Mesenchymal stem cell (in vitro differentiated cells and primary cell): ENCODE data around the gene AGK.

Source experiments
- DNase-seq: peaks from one replicate; pipeline ENCODE4 v3.0.0-alpha.2; 2013
- H2AFZ ChIP-seq: one replicate; pipeline ENCODE4 v1.6.1; 2013; ENCODE audit warnings: low read depth, mild to moderate bottlenecking, control low read depth, inconsistent platforms, low read length, moderate library complexity
- H2AK5ac ChIP-seq: 2 replicates; pipeline ENCODE4 v1.6.1; 2013; ENCODE audit warnings: low read length, moderate library complexity, mild to moderate bottlenecking, inconsistent platforms; ENCODE audit not compliant: severe bottlenecking
- H2BK120ac ChIP-seq: one replicate; pipeline ENCODE4 v1.6.1; 2013; ENCODE audit warnings: low read depth, mild to moderate bottlenecking, inconsistent platforms, low read length, moderate library complexity
- H2BK12ac ChIP-seq, 2 experiments: one replicate each; pipeline ENCODE4 v1.6.1; 2013; ENCODE audit warnings: inconsistent platforms in 2 of 2, low read length in 2 of 2, mild to moderate bottlenecking in 2 of 2, moderate library complexity in 2 of 2, control low read depth in 1 of 2
- H2BK15ac ChIP-seq: one replicate; pipeline ENCODE4 v1.6.1; 2013; ENCODE audit warnings: mild to moderate bottlenecking, low read depth, inconsistent platforms; ENCODE audit not compliant: poor library complexity, severe bottlenecking
- H2BK5ac ChIP-seq: 2 replicates; pipeline ENCODE4 v1.6.1; 2013; ENCODE audit warnings: low read depth, mild to moderate bottlenecking, low read length, control low read depth, inconsistent platforms; ENCODE audit not compliant: poor library complexity, severe bottlenecking
- H3K14ac ChIP-seq, 2 experiments: one replicate each; pipeline ENCODE4 v1.6.1; 2013; ENCODE audit warnings: inconsistent platforms in 2 of 2, low read length in 2 of 2, control low read depth in 1 of 2, mild to moderate bottlenecking in 1 of 2, moderate library complexity in 1 of 2
- H3K18ac ChIP-seq, 2 experiments: one replicate each; pipeline ENCODE4 v1.6.1; 2013; ENCODE audit warnings: inconsistent platforms in 2 of 2, low read length in 2 of 2, control low read depth in 1 of 2, low read depth in 1 of 2, mild to moderate bottlenecking in 1 of 2
- H3K23ac ChIP-seq, 2 experiments: one replicate each; pipeline ENCODE4 v1.6.1; 2013; ENCODE audit warnings: inconsistent platforms in 2 of 2, low read length in 2 of 2, mild to moderate bottlenecking in 2 of 2, moderate library complexity in 2 of 2, control low read depth in 1 of 2
- H3K27ac ChIP-seq: 2 replicates; pipeline ENCODE4 v1.5.1; 2013; ENCODE audit warnings: mild to moderate bottlenecking, moderate library complexity, low read length, control low read depth, inconsistent platforms; ENCODE audit not compliant: poor library complexity, severe bottlenecking
- H3K27me3 ChIP-seq, 2 experiments: 2 replicates each; pipeline versions ENCODE4 v1.6.1 to v1.7.0; 2013; ENCODE audit warnings: low read length in 2 of 2, mild to moderate bottlenecking in 2 of 2, moderate library complexity in 2 of 2, control low read depth in 1 of 2, inconsistent platforms in 1 of 2; ENCODE audit not compliant: control insufficient read depth in 1 of 2, insufficient read depth in 1 of 2
- H3K36me3 ChIP-seq, 2 experiments: 2 replicates each; pipeline versions ENCODE4 v1.6.1 to v1.7.0; 2013; ENCODE audit warnings: low read length in 2 of 2, control low read depth in 1 of 2, inconsistent platforms in 1 of 2, low read depth in 1 of 2, mild to moderate bottlenecking in 1 of 2; ENCODE audit not compliant: insufficient read depth in 2 of 2, control insufficient read depth in 1 of 2
- H3K4ac ChIP-seq, 2 experiments: one replicate each; pipeline ENCODE4 v1.6.1; 2013; ENCODE audit warnings: inconsistent platforms in 2 of 2, low read length in 2 of 2, mild to moderate bottlenecking in 2 of 2, moderate library complexity in 2 of 2, control low read depth in 1 of 2, low read depth in 1 of 2
- H3K4me1 ChIP-seq: 2 replicates; pipeline ENCODE4 v1.6.1; 2013; ENCODE audit warnings: low read depth, low read length, control low read depth; ENCODE audit not compliant: control insufficient read depth, insufficient read depth
- H3K4me2 ChIP-seq: 2 replicates; pipeline ENCODE4 v1.6.1; 2013; ENCODE audit warnings: low read length, mild to moderate bottlenecking, inconsistent platforms; ENCODE audit not compliant: poor library complexity, severe bottlenecking
- H3K4me3 ChIP-seq, 2 experiments: 2 replicates each; pipeline versions ENCODE4 v1.5.1 to v1.7.0; 2013; ENCODE audit warnings: low read length in 2 of 2, mild to moderate bottlenecking in 2 of 2, control low read depth in 1 of 2, low read depth in 1 of 2; ENCODE audit not compliant: insufficient read depth in 1 of 2
- H3K79me1 ChIP-seq: replicated peaks from 2 replicates; pipeline ENCODE4 v1.6.1; 2013; ENCODE audit warnings: mild to moderate bottlenecking, control low read depth, low read length, inconsistent platforms; ENCODE audit not compliant: poor library complexity, severe bottlenecking
- H3K9ac ChIP-seq: 2 replicates; pipeline ENCODE4 v1.7.0; 2013; ENCODE audit warnings: mild to moderate bottlenecking, low read length, moderate library complexity
- H3K9me3 ChIP-seq: 2 replicates; pipeline ENCODE4 v1.7.0; 2013; ENCODE audit warnings: mild to moderate bottlenecking, low read length; ENCODE audit not compliant: control insufficient read depth
- H4K8ac ChIP-seq: one replicate; pipeline ENCODE4 v1.6.1; 2013; ENCODE audit warnings: inconsistent platforms, mild to moderate bottlenecking, low read length, moderate library complexity
- H4K91ac ChIP-seq: one replicate; pipeline ENCODE4 v1.6.1; 2013; ENCODE audit warnings: mild to moderate bottlenecking, low read length, inconsistent platforms
- WGBS: methylation state at CpG from one replicate; pipeline ENCODE4 v1.1.7; 2013; ENCODE audit warnings: mixed read lengths; 5-methylcytosine and 5-hydroxymethylcytosine counted together

Gene AGK

DNA sequence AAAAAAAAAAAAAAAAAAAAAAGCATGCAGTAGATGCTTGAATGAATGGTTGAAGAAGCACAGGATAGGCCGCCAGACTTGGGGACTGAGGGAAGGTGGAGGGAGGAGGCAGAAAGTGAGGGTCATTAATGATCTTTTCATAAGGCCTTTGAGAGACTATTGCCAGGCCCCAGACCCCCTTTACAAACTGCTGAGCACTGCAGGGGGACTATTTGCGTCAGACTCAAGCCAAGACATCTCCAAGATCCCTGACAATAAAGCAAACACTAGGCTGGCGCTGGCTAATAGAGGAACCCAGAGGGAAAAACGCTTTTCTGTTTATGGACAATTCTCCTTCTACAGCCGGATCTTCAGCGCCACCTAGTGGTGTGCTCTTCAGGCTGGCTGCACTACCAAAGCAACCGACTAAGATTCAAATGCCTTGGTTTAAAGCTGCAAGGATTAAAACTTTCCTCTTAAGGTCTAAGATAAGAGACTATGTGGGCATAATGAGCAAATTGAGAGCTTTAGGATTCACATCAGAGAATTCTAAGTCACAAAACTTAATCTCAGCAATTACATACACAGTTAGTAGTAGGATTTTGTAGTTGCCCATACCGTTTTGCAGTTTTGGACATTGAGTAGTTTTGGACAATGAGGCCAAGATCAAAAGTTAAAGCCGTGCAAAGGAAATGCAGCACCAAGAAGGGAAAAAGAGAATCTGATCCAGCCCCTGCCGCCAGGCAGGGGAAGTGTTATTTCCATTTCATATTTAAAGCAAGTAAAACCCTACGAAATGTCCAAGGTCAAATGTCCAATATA is 17.9 kb upstream of the AGK start:
- WGBS = 37% methylated on average over 10 of the region's 11 CpGs
- Histone ChIP-seq H3K9me3 (no peaks in the 10 kb centered on the region), H2AFZ (peak overlapping the region; percentile 69), H2BK120ac (no peak overlapping the region), H2BK15ac (no peak overlapping the region), H3K18ac (no peak overlapping the region), H4K91ac (no peak overlapping the region), H3K4me3 (no peak overlapping the region), H4K8ac (no peak overlapping the region), H3K27ac (no peak overlapping the region), H3K4ac (no peak overlapping the region), H3K14ac (no peak overlapping the region), H3K36me3 (no peaks in the 10 kb centered on the region), H3K4me1 (no peaks in the 10 kb centered on the region), H2AK5ac (no peak overlapping the region), H3K79me1 (no peaks in the 10 kb centered on the region), H3K27me3 (peaks cover 2 to 7% of the 10 kb centered on the region in 2 experiments), H3K23ac (no peak overlapping the region), H2BK12ac (no peak overlapping the region), H3K4me2 (no peak overlapping the region), H3K9ac (no peak overlapping the region), H2BK5ac (no peak overlapping the region)
- peak; percentile 72 for DNase-seq

- Histone ChIP-seq H3K18ac (no peak overlapping the region), H2BK5ac (no peak overlapping the region), H2BK12ac (no peak overlapping the region), H3K36me3 (no peaks in the 10 kb centered on the region), H2BK120ac (no peak overlapping the region), H2AK5ac (no peak overlapping the region), H4K91ac (no peak overlapping the region), H3K4me3 (no peak overlapping the region), H4K8ac (no peak overlapping the region), H3K4me2 (no peak overlapping the region), H2BK15ac (no peak overlapping the region), H3K4me1 (no peaks in the 10 kb centered on the region), H3K9ac (no peak overlapping the region), H3K23ac (no peak overlapping the region), H3K14ac (no peak overlapping the region), H3K27me3 (peaks cover 5 to 7% of the 10 kb centered on the region in 2 experiments), H3K9me3 (no peaks in the 10 kb centered on the region), H3K27ac (no peak overlapping the region), H3K79me1 (no peaks in the 10 kb centered on the region), H2AFZ (no peak overlapping the region), H3K4ac (no peak overlapping the region)
- no peak for DNase-seq
- 63% methylated on average over 4 of the region's 9 CpGs for WGBS
Measured at GRCh38 chr7:141534757-141535737, 16.2 kb upstream of the AGK start.

GRCh38 chr7:141537906-141538305 is 13.3 kb upstream of the AGK start:
- Histone ChIP-seq H2BK15ac (no peak overlapping the region), H4K8ac (no peak overlapping the region), H3K4me3 (no peak overlapping the region), H3K18ac (no peak overlapping the region), H2AK5ac (no peak overlapping the region), H3K36me3 (no peaks in the 10 kb centered on the region), H3K4me2 (no peak overlapping the region), H4K91ac (no peak overlapping the region), H2BK120ac (no peak overlapping the region), H3K23ac (no peak overlapping the region), H2BK12ac (no peak overlapping the region), H3K9ac (no peak overlapping the region), H3K9me3 (no peaks in the 10 kb centered on the region), H3K14ac (no peak overlapping the region), H3K4me1 (no peaks in the 10 kb centered on the region), H3K4ac (no peak overlapping the region), H3K27me3 (peaks cover 5 to 7% of the 10 kb centered on the region in 2 experiments), H3K27ac (no peak overlapping the region), H2BK5ac (no peak overlapping the region), H2AFZ (no peak overlapping the region), H3K79me1 (no peaks in the 10 kb centered on the region)
- no peak for DNase-seq

GRCh38 chr7:141541375-141541774 is 9.8 kb upstream of the AGK start:
- H3K4ac ChIP-seq = no peak overlapping the region
- H4K91ac ChIP-seq = no peak overlapping the region
- DNase-seq = no peak
- no peaks in the 10 kb centered on the region for H3K36me3 ChIP-seq
- H3K14ac ChIP-seq = no peak overlapping the region
- no peak overlapping the region for H3K4me2 ChIP-seq
- H3K23ac ChIP-seq = no peak overlapping the region
- H3K9me3 ChIP-seq = no peaks in the 10 kb centered on the region
- H4K8ac ChIP-seq = no peak overlapping the region
- no peak overlapping the region for H3K9ac ChIP-seq
- H3K18ac ChIP-seq = no peak overlapping the region
- H3K79me1 ChIP-seq = no peaks in the 10 kb centered on the region
- 86% methylated on average over 2 of the region's 2 CpGs for WGBS
- no peak overlapping the region for H2AFZ ChIP-seq
- peaks cover 0 to 4% of the 10 kb centered on the region in 2 experiments for H3K27me3 ChIP-seq
- H3K27ac ChIP-seq = no peak overlapping the region
- no peaks in the 10 kb centered on the region for H3K4me1 ChIP-seq
- H2BK12ac ChIP-seq = no peak overlapping the region
- H2BK5ac ChIP-seq = no peak overlapping the region
- no peak overlapping the region for H2BK15ac ChIP-seq
- H3K4me3 ChIP-seq = no peak overlapping the region
- H2AK5ac ChIP-seq = no peak overlapping the region
- H2BK120ac ChIP-seq = no peak overlapping the region
